SK-N-MC (cell line): ENCODE data around the gene TBK1.
"Not testable (repeated sequence)": the region's sequence is repeated elsewhere in the genome, so short reads cannot be mapped to it uniquely, and the experiment has no call there.

ENCODE experiments used
- DNase-seq: peaks from one replicate; pipeline ENCODE4 v3.0.0-alpha.2; 2011; ENCODE audit warnings: low read depth, low spot score
- H3K27ac ChIP-seq: fragments of 200-600 bp; sonication (generic); 2 replicates; pipeline ENCODE4 v1.5.1; 2016; ENCODE audit warnings: mixed run types
- H3K36me3 ChIP-seq: fragments of 200-600 bp; sonication (generic); 2 replicates; pipeline ENCODE4 v1.6.1; 2017; ENCODE audit warnings: antibody characterized with exemption, low read length, mixed read lengths; ENCODE audit not compliant: insufficient read depth
- H3K4me3 ChIP-seq: fragments of 200-600 bp; sonication (generic); 2 replicates; pipeline ENCODE4 v1.5.1; 2016
- H3K9ac ChIP-seq: fragments of 200-600 bp; sonication (generic); 2 replicates; pipeline ENCODE4 v1.8.0; 2017; ENCODE audit warnings: mixed run types, mixed read lengths; ENCODE audit not compliant: insufficient read length
- H3K9me3 ChIP-seq: fragments of 200-600 bp; sonication (generic); 2 replicates; pipeline ENCODE4 v1.6.1; 2017; ENCODE audit warnings: low read depth, mild to moderate bottlenecking, antibody characterized with exemption, low read length, moderate library complexity, mixed read lengths
- EZH2 ChIP-seq: fragments of 200-600 bp; sonication (generic); IDR thresholded peaks from one replicate; pipeline ENCODE4 v1.6.1; 2017; ENCODE audit warnings: antibody characterized with exemption
- FOXP2 ChIP-seq: optimal IDR thresholded peaks from 2 replicates; pipeline ENCODE3; 2011; ENCODE audit warnings: mild to moderate bottlenecking, moderate library complexity; ENCODE audit not compliant: insufficient read depth; ENCODE audit errors: extremely low read length, control extremely low read depth
- POLR2AphosphoS5 ChIP-seq: IDR thresholded peaks from 2 replicates; pipeline ENCODE4 v1.6.1; 2012; ENCODE audit warnings: mild to moderate bottlenecking, low read depth, low read length, borderline replicate concordance

TBK1 gene

GRCh38 chr12:64522807-64523206 lies 70.9 kb downstream of the TBK1 start:
- no peak for DNase-seq

GRCh38 chr12:64523565-64524444 lies 71.9 kb downstream of the TBK1 start:
- DNase-seq, H3K9me3 ChIP-seq, H3K4me3 ChIP-seq, H3K9ac ChIP-seq, H3K27ac ChIP-seq, H3K36me3 ChIP-seq: not testable (repeated sequence)

More at GRCh38 chr12:64522807-64523206, 70.9 kb downstream of the TBK1 start:
- Histone ChIP-seq H3K4me3 (no peak overlapping the region), H3K27ac (no peak overlapping the region), H3K36me3 (no peaks in the 10 kb centered on the region), H3K9ac (no peak overlapping the region), H3K9me3 (no peaks in the 10 kb centered on the region)
- TF ChIP-seq FOXP2 (no peak), POLR2AphosphoS5 (no peak), EZH2 (no peak)

GRCh38 chr12:64525461-64526160 lies 73.7 kb downstream of the TBK1 start:
- Histone ChIP-seq H3K27ac (no peak overlapping the region), H3K36me3 (no peaks in the 10 kb centered on the region), H3K4me3 (no peak overlapping the region), H3K9ac (no peak overlapping the region), H3K9me3 (no peaks in the 10 kb centered on the region)
- DNase-seq: no peak
- TF ChIP-seq FOXP2 (no peak), POLR2AphosphoS5 (no peak), EZH2 (no peak)

GRCh38 chr12:64526859-64527258 lies 74.9 kb downstream of the TBK1 start:
- H3K9me3 ChIP-seq: no peaks in the 10 kb centered on the region
- no peak overlapping the region for H3K9ac ChIP-seq
- no peaks in the 10 kb centered on the region for H3K36me3 ChIP-seq
- no peak overlapping the region for H3K4me3 ChIP-seq
- H3K27ac ChIP-seq: no peak overlapping the region
- TF ChIP-seq FOXP2: no peak
- TF ChIP-seq POLR2AphosphoS5: no peak
- TF ChIP-seq EZH2: no peak
- no peak for DNase-seq

- H3K27ac ChIP-seq: no peak overlapping the region
- no peaks in the 10 kb centered on the region for H3K36me3 ChIP-seq
- TF ChIP-seq EZH2: no peak
- TF ChIP-seq POLR2AphosphoS5: no peak
- TF ChIP-seq FOXP2: no peak
- no peak overlapping the region for H3K9ac ChIP-seq
- no peak overlapping the region for H3K4me3 ChIP-seq
- H3K9me3 ChIP-seq: no peaks in the 10 kb centered on the region
- no peak for DNase-seq
Observed at GRCh38 chr12:64528616-64529015, 76.7 kb downstream of the TBK1 start.

GRCh38 chr12:64530566-64530965 lies 78.6 kb downstream of the TBK1 start:
- Histone ChIP-seq H3K4me3 (no peak overlapping the region), H3K9ac (no peak overlapping the region), H3K36me3 (no peaks in the 10 kb centered on the region), H3K9me3 (no peaks in the 10 kb centered on the region), H3K27ac (no peak overlapping the region)
- TF ChIP-seq POLR2AphosphoS5: no peak
- no peak for TF ChIP-seq EZH2
- TF ChIP-seq FOXP2: no peak
- no peak for DNase-seq

- H3K9ac ChIP-seq: no peak overlapping the region
- DNase-seq: no peak
- H3K4me3 ChIP-seq: no peak overlapping the region
- TF ChIP-seq POLR2AphosphoS5 (no peak), FOXP2 (no peak), EZH2 (no peak)
- no peaks in the 10 kb centered on the region for H3K36me3 ChIP-seq
- no peak overlapping the region for H3K27ac ChIP-seq
- H3K9me3 ChIP-seq: no peaks in the 10 kb centered on the region
Observed at GRCh38 chr12:64531665-64532334, 79.9 kb downstream of the TBK1 start.

- H3K9ac ChIP-seq: no peak overlapping the region
- DNase-seq: no peak
Observed at GRCh38 chr12:64532734-64533351, 80.9 kb downstream of the TBK1 start.

More at GRCh38 chr12:64532734-64533351, 80.9 kb downstream of the TBK1 start:
- Histone ChIP-seq H3K4me3 (no peak overlapping the region), H3K36me3 (no peaks in the 10 kb centered on the region), H3K27ac (no peak overlapping the region), H3K9me3 (no peaks in the 10 kb centered on the region)
- TF ChIP-seq EZH2 (no peak), POLR2AphosphoS5 (no peak), FOXP2 (no peak)
